IPS DF 6.9 (cell line): ENCODE measurements around the gene LASP1NB.
"Not testable (repeated sequence)": the region's sequence is repeated elsewhere in the genome, so short reads cannot be mapped to it uniquely, and the experiment has no call there.

Source experiments
- DNase-seq: peaks from one replicate; pipeline ENCODE4 v3.0.0-alpha.2; 2013; ENCODE audit warnings: low read depth, low spot score
- H3K27ac ChIP-seq: one replicate; pipeline ENCODE4 v1.5.1; 2013; ENCODE audit warnings: low read length, control low read depth
- H3K27me3 ChIP-seq: 2 replicates; pipeline ENCODE4 v1.6.1; 2013; ENCODE audit warnings: mild to moderate bottlenecking, low read length; ENCODE audit not compliant: control insufficient read depth, insufficient read depth
- H3K36me3 ChIP-seq: 2 replicates; pipeline ENCODE4 v1.6.1; 2013; ENCODE audit warnings: low read length; ENCODE audit not compliant: control insufficient read depth, insufficient read depth
- H3K4me1 ChIP-seq: 2 replicates; pipeline ENCODE4 v1.6.1; 2013; ENCODE audit warnings: low read length; ENCODE audit not compliant: control insufficient read depth, insufficient read depth
- H3K4me3 ChIP-seq: 2 replicates; pipeline ENCODE4 v1.5.1; 2013; ENCODE audit warnings: mild to moderate bottlenecking, low read length
- H3K9me3 ChIP-seq: 2 replicates; pipeline ENCODE4 v1.6.1; 2013; ENCODE audit warnings: low read length, inconsistent platforms; ENCODE audit not compliant: control insufficient read depth, insufficient read depth
- WGBS: extraction: QIAGEN DNeasy Blood & Tissue Kit; methylation state at CpG from one replicate; pipeline ENCODE4 v1.1.7; 2013; ENCODE audit warnings: mixed read lengths, missing lambda C conversion rate; ENCODE audit not compliant: insufficient read length, insufficient coverage; 5-methylcytosine and 5-hydroxymethylcytosine counted together

Gene LASP1NB

DNA sequence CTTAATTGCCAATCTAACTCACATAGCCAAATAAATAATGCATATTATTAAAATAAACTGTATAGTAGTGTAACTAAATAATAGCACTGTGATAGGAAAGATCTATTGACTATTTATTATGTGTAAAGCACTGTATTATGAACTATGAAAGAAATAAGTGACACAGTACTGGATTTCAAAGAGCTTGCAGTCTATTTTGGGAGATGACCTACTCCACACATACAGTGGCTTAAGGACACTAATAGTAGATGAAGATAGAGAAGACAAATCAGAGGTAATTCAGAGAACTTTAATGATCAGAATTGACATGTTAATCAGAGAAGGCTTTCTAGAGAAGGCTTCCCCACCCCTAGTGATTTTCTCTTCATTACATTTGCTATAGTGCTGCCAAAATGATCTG lies 14.6 kb downstream of the LASP1NB start:
- H3K4me1 ChIP-seq = no peaks in the 10 kb centered on the region
- no peak for DNase-seq

DNA sequence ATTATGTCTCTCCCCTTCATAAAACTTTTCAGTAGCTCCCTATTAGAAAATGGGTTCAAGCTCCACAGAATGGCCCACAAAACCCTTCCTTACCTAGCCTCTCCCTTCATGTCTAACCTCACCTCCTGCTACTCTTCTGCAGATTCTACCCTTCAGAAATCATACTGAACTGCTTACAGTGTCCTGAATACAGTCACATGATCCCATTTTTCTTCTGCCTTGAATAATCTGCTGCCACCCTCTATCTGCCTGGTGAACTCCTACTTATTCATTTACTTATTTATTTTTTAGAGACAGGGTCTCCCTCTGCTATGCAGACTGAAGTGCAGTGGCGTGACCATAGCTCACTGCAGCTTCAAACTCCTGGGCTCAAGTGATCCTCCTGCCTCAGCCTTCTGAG lies 15.0 kb downstream of the LASP1NB start:
- Histone ChIP-seq H3K4me1 (no peaks in the 10 kb centered on the region), H3K9me3 (no peaks in the 10 kb centered on the region), H3K4me3 (no peak overlapping the region), H3K27ac (no peak overlapping the region), H3K27me3 (no peaks in the 10 kb centered on the region), H3K36me3 (no peaks in the 10 kb centered on the region)
- no CpG with 5 or more reads among the region's 1 CpG for WGBS
- no peak for DNase-seq

More for the DNA sequence above, 14.6 kb downstream of the LASP1NB start:
- Histone ChIP-seq H3K27ac (no peak overlapping the region), H3K36me3 (no peaks in the 10 kb centered on the region), H3K9me3 (no peaks in the 10 kb centered on the region), H3K27me3 (no peaks in the 10 kb centered on the region), H3K4me3 (no peak overlapping the region)

DNA sequence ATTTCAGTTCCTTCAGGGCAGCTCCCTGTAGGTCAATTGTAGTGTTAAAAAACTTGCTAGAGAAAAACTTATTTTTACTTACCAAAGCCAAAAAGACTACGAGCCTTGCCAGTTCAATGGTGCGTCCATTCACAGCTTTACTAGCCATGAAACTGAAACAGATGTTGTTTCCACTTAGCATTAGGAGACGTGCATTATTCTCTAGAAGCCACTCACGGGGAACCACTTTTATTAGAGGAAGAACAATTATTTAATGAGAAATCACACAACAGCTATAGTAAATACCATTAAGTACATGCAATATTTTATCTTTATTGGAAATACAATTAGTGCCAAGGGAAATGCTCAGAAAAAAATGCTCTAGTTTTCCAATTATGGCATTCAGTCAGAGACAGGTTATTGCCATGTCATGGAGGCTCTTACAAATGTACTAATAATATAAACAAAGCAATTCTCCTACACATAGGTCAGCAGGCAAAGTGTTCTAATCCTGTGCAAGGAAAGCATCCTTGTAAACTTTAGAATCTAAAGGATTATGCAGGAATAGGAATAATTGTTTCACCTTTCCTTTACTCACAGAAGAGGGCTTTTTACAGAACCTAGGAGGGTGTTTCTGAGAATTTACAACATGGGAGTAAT lies 17.4 kb downstream of the LASP1NB start:
- Histone ChIP-seq H3K4me1 (no peaks in the 10 kb centered on the region), H3K9me3 (no peaks in the 10 kb centered on the region), H3K4me3 (no peak overlapping the region), H3K36me3 (no peaks in the 10 kb centered on the region), H3K27ac (no peak overlapping the region), H3K27me3 (no peaks in the 10 kb centered on the region)
- no CpG with 5 or more reads among the region's 4 CpGs for WGBS
- DNase-seq = no peak

DNA sequence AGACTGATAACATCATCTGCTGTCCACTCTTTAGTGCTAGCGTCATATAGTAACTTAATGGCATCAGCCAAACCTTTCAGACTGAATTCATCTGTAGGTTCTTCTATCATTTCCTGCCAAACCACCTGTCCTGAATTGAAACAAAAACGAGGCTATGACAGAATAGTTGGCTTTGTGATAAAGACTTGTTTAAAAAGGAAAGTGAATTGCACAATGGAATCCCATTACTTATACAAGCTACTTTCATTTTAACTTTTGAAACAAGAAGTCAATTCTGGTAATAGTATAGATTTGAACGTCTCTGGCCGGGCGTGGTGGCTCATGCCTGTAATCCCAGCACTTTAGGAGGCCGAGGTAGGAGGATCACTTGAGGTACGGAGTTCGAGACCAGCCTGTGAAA lies 18.2 kb downstream of the LASP1NB start:
- no peaks in the 10 kb centered on the region for H3K9me3 ChIP-seq
- H3K4me3 ChIP-seq = no peak overlapping the region
- H3K36me3 ChIP-seq = no peaks in the 10 kb centered on the region
- DNase-seq = no peak
- no peak overlapping the region for H3K27ac ChIP-seq
- no peaks in the 10 kb centered on the region for H3K4me1 ChIP-seq
- no peaks in the 10 kb centered on the region for H3K27me3 ChIP-seq
- WGBS = no CpG with 5 or more reads among the region's 8 CpGs

DNA sequence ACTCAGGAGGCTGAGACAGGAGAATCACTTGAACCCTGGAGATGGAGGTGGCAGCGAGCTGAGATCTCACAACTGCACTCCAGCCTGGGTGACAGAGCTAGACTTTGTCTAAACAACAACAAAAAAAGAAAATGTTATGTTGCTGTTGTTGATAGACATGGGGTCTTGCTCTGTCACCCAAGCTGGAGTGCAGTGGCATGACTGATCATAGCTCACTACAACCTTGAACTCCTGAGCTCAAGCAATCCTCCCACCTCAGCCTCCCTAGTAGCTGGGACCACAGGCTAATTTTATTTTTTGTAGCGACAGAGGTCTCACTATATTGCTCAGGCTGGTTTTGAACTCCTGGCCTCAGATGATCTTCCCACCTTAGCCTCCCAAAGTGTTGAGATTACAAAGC lies 21.8 kb downstream of the LASP1NB start:
- WGBS = no CpG with 5 or more reads among the region's 2 CpGs
- no peak overlapping the region for H3K4me3 ChIP-seq
- no peaks in the 10 kb centered on the region for H3K27me3 ChIP-seq
- no peaks in the 10 kb centered on the region for H3K4me1 ChIP-seq
- no peaks in the 10 kb centered on the region for H3K36me3 ChIP-seq
- no peaks in the 10 kb centered on the region for H3K9me3 ChIP-seq
- H3K27ac ChIP-seq = no peak overlapping the region
- no peak for DNase-seq

DNA sequence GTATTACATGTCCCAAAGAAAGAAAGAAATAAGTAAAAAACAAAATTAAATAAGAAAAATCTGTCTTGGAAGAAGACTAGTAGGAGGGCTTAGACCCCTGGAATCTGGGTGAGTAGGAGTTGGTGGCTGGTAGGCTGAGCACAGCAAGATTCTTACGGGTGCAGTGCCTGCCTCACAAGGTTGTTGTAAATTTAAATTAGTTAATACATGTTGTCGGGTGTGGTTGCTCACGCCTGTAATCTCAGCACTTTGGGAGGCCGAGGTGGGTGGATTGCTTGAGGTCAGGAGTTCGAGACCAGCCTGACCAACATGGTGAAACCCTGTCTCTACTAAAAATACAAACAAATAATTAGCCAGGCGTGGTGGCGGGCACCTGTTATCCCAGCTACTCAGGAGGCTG lies 28.4 kb downstream of the LASP1NB start:
- H3K9me3 ChIP-seq, DNase-seq: not testable (repeated sequence)
- WGBS = no CpG with 5 or more reads among the region's 7 CpGs

DNA sequence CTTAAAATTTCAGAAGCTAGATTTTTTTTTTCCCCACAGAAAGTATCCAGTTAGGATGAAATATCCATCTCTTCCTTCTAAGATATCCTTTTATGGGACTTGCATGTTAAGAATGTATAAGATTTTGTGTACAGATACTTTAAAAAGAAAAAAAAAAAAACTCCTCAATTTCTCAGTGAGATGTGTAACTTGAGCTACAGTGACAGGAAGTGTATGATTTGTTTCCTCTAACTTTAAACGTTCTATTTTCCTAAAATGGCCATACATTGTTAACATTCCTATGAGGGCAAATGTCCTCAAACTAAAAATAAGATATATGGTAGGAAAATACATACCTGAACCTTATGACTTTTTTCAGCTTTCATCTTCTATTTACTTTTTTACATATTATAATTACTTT lies 32.9 kb downstream of the LASP1NB start:
- DNase-seq = no peak
- no peaks in the 10 kb centered on the region for H3K27me3 ChIP-seq
- H3K9me3 ChIP-seq = no peaks in the 10 kb centered on the region
- H3K36me3 ChIP-seq = no peaks in the 10 kb centered on the region
- no peaks in the 10 kb centered on the region for H3K4me1 ChIP-seq
- WGBS = no CpG with 5 or more reads among the region's 1 CpG
- H3K27ac ChIP-seq = no peak overlapping the region
- H3K4me3 ChIP-seq = no peak overlapping the region

More for the DNA sequence above, 28.4 kb downstream of the LASP1NB start:
- not testable (repeated sequence) for H3K4me1 ChIP-seq, H3K36me3 ChIP-seq, H3K27me3 ChIP-seq, H3K4me3 ChIP-seq, H3K27ac ChIP-seq

DNA sequence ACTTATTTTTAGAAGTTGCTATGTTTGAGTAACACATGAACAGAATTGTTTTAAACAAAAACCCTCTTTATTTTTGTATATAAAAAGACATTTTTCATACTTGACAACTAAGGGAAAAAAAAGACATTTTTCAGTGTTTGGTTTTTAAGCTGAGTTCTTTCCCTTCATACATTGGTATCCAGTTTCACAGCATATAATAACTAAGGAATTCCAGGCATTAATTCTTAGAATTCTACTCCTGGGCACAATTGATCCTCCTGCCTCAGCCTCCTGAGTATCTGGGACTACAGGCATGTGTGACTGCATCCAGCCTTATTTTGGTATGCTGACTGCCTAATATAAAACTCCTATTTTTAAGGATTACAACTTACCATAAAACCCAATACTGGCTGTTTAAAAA lies 33.3 kb downstream of the LASP1NB start:
- Histone ChIP-seq H3K36me3 (no peaks in the 10 kb centered on the region), H3K27ac (no peak overlapping the region), H3K9me3 (no peaks in the 10 kb centered on the region), H3K4me3 (no peak overlapping the region), H3K4me1 (no peaks in the 10 kb centered on the region), H3K27me3 (no peaks in the 10 kb centered on the region)
- no peak for DNase-seq

DNA sequence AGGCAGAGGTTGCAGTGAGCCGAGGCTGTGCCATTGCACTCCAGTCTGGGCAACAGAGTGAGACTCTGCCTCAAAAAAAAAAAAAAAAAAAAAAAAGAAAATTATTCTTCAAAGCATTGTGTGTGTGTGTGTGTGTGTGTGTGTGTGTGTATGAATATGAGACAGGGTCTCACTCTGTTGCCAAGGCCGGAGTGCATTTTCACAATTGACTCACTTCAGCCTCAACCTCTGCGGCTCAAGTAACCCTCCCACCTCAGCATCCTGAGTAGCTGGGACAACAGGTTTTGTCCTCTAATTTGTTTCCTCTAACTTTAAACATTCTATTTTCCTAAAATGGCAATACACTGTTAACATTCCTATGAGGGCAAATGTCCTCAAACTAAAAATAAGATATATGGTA lies 34.1 kb downstream of the LASP1NB start:
- Histone ChIP-seq H3K4me3 (no peak overlapping the region), H3K9me3 (no peaks in the 10 kb centered on the region), H3K36me3 (no peaks in the 10 kb centered on the region), H3K27me3 (no peaks in the 10 kb centered on the region), H3K4me1 (no peaks in the 10 kb centered on the region), H3K27ac (no peak overlapping the region)
- WGBS = no CpG with 5 or more reads among the region's 3 CpGs
- DNase-seq = no peak

DNA sequence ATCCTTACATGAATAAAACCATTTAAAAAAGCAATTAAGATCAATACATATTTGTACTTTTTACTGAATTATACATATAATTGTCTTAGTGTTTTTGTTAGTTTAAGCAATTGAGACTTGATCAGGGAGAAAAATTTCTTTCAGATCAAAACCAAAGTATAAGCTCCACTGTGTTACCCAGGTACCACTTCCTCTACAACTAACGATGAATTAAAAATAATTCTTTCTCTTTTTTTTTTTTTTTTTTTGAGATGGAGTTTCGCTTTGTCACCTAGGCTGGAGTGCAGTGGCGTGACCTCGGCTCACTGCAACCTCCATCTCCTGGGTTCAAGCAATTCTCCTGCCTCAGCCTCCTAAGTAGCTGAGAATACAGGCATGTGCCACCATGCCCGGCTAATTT lies 35.0 kb downstream of the LASP1NB start:
- DNase-seq = no peak
- Histone ChIP-seq H3K27ac (no peak overlapping the region), H3K27me3 (no peaks in the 10 kb centered on the region), H3K4me3 (no peak overlapping the region), H3K4me1 (no peaks in the 10 kb centered on the region), H3K36me3 (no peaks in the 10 kb centered on the region), H3K9me3 (no peaks in the 10 kb centered on the region)
- WGBS = no CpG with 5 or more reads among the region's 5 CpGs

DNA sequence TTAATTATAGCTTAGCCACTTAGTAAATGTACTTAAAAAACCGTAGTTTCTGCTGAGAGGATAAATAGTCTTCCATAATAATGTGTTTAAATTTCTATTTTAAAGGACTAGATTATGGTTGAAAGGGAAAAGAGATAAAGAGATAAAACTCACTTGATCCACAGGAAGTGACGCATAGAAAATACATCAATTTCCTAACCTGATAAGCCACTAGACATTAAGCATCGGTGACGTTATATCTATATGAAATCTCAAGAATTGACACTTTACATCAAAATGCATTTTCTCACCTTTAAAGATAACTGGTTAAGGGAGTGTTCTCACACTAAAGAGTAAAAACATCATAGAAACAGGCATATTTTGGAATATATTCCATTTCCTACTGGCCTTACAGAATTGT lies 36.0 kb downstream of the LASP1NB start:
- H3K27me3 ChIP-seq = no peaks in the 10 kb centered on the region
- no peak overlapping the region for H3K27ac ChIP-seq
- H3K4me3 ChIP-seq = no peak overlapping the region
- no peaks in the 10 kb centered on the region for H3K36me3 ChIP-seq
- no peak for DNase-seq
- no peaks in the 10 kb centered on the region for H3K9me3 ChIP-seq
- WGBS = no CpG with 5 or more reads among the region's 4 CpGs
- H3K4me1 ChIP-seq = no peaks in the 10 kb centered on the region
